ENCODE data around the gene CMC2.
A peak's percentile ranks its signal among the peaks of the same experiment; 100 is the strongest.

CMC2 gene
- total RNA-seq, result 16.3 to 59.8 (median 29.8) reads per million in 9 experiments

DNA sequence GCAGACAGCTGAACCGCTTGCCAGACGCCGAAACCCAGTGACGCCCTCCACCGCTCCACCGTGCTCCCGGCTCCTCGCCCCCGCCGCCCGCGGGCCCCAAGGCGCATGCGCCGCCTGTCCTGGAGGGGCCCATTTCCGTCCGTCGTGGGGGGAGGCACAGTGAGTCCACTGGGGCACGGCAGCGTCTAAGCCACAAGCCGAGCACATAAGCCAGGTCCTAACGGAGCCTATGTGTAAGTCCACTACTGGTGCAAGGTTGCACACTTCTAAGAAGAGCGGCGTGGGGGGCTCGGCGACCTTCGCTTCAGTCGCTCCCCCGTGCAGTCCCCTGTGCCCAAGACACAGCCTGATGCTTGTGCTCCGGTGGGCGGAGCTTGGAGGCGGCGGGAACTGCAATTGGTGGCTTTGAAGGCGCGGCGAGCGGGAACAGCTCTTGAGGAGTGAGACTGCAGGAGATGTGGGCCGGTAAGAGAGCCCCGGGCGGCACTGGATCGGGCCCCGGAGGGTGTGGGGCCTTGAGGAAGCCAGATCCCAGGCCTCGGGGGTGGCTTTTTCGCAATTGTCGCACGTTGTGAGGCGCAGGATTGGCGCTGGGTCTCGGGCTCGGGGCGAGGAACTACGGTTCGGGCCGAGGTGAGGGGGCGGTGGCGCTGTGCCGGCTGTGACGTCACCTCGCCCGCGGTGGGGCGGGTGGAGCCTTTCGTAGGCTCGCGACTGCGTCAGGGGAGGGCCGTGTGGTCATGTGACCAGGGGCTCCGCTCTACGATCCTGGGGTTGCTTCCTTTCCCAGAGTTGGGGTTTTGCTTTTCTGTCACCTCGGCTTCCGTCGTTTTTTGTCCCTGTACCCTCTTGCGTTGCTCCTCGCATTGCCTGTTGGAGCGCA lies at the start of gene CMC2, which contains the start of gene CENPN:
Gene CMC2 (minus strand): TSS at position 73 of the 883 bp plus-strand sequence. CDS start 9,491 bp downstream, outside the sequence.
Gene CENPN (plus strand): TSS at position 402 of the 883 bp plus-strand sequence. CDS start 4,726 bp downstream, outside the sequence.
- Mint-ChIP-seq H3K27ac (peak within 1 kb of the TSS; percentile 99), H3K9me3 (no peaks in the 10 kb centered on the region)
- peak; percentile 97 to 99 (median 97) for DNase-seq

DNA sequence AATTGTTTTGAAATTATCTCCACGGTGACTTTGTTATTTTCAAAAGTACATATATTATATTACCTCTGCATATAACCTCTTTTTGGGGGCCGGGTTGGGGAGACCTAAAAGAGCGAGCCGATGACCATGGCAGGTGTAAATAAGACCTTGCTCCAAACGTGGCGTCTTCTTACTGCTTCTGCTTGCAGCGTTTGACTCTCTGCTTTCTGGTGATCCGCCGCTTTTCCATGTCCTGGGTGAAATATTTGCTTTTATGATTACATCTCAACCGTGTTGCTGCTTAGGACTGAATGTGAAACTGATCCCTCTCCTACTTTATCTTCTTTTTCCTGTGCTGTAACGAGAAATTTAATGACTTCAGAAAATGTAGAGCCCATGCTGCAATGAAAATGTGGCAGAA lies 47.1 kb upstream of the CMC2 start:
- ATAC-seq (replicated peaks) (no peak), DNase-seq (no peak)
- H3K4me1 Mint-ChIP-seq (ENCODE audit: low read depth in 2 of 2), result no peaks in the 10 kb centered on the region
- H3K27me3 Mint-ChIP-seq, result peaks cover 0 to 5% of the 10 kb centered on the region in 2 donors
- peaks cover 4 to 14% of the 10 kb centered on the region in 2 donors for H3K9me3 Mint-ChIP-seq
- no peak overlapping the region for H3K27ac Mint-ChIP-seq
- H3K4me3 Mint-ChIP-seq, result no peak overlapping the region
- H3K36me3 Mint-ChIP-seq (ENCODE audit: insufficient read depth), result peaks cover 2% of the 10 kb centered on the region

More for the DNA sequence above, at the start of gene CMC2, which contains the start of gene CENPN:
- peak; percentile 76 for ATAC-seq (replicated peaks)
- Mint-ChIP-seq H3K27me3 (no peaks in the 10 kb centered on the region), H3K4me1 (ENCODE audit: low read depth in 2 of 2) (peaks cover 29 to 41% of the 10 kb centered on the region in 2 donors), H3K4me3 (peak within 1 kb of the TSS; percentile 90 to 91), H3K36me3 (ENCODE audit: insufficient read depth) (peaks cover 44% of the 10 kb centered on the region)

DNA sequence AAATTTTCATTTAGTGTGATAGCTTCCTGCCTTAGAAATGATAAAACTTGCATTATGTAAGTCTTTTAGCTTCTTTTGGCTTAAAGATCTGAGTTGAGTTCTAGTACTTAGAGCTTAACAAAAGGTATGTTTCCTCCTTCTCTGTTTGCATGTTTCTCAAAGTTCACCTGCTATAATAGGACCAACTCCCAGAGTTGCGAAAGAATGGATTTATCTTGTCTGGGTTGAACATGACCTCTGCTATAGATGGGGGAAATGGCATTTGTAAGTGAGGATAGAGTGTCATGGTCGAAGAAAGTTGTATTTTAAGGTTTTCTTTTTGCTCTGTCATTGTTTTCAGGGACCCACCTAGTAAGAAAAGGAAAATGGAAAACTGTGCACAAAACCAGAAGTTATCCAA lies 36.1 kb upstream of the CMC2 start:
- DNase-seq (no peak), ATAC-seq (replicated peaks) (no peak)
- no peaks in the 10 kb centered on the region for H3K27me3 Mint-ChIP-seq
- peaks cover 8 to 12% of the 10 kb centered on the region in 2 donors for H3K4me1 Mint-ChIP-seq (ENCODE audit: low read depth in 2 of 2)
- no peak overlapping the region for H3K4me3 Mint-ChIP-seq
- peaks cover 41% of the 10 kb centered on the region for H3K36me3 Mint-ChIP-seq (ENCODE audit: insufficient read depth)
- no peaks in the 10 kb centered on the region for H3K9me3 Mint-ChIP-seq
- H3K27ac Mint-ChIP-seq, result no peak overlapping the region

DNA sequence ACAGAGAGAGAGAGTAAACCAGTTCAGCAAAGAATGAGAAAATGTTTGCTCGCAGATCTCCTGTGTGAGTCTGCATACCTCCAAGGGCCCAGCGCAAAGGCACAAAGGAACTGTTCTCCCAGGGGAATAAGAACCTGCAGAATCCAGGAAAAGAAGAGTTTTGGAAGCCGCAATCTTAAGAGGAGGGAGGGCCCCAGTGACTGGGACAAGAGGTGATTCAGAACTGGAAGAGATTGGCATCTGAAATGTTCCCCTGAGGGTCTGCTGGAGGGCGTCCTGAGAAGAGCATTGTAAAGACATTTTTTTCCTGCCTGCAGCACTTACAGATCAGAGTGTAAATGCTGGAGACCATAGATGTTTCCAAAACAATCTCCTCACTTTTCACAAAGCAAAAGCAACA lies 35.0 kb upstream of the CMC2 start:
- Mint-ChIP-seq H3K36me3 (ENCODE audit: insufficient read depth) (peaks cover 41% of the 10 kb centered on the region), H3K27me3 (no peaks in the 10 kb centered on the region), H3K4me3 (no peak overlapping the region), H3K27ac (no peak overlapping the region), H3K4me1 (ENCODE audit: low read depth in 2 of 2) (peaks cover 19 to 20% of the 10 kb centered on the region in 2 donors), H3K9me3 (no peaks in the 10 kb centered on the region)
- no peak for DNase-seq
- no peak for ATAC-seq (replicated peaks)

DNA sequence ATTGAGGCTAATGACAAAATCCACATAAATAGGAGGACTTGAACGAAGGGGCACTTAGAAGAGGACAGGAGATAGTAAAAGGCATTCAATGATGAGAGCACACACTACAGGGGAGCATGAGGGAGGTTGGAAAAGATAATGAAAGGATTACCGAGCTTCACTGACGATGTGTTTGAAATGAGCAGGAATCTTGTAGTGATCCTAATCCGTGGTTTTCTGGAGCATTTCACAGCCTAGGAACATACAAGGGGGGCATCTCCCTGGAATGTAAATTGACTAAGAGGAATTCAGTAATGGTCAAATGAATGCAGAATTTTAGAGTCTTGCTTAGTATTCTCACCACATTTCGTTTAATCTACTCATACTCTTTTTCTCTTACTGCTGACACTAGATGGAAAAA lies 34.2 kb upstream of the CMC2 start:
- Mint-ChIP-seq H3K4me1 (ENCODE audit: low read depth in 2 of 2) (peaks cover 22 to 23% of the 10 kb centered on the region in 2 donors), H3K36me3 (ENCODE audit: insufficient read depth) (peaks cover 41% of the 10 kb centered on the region), H3K27ac (no peak overlapping the region), H3K4me3 (no peak overlapping the region), H3K27me3 (no peaks in the 10 kb centered on the region), H3K9me3 (no peaks in the 10 kb centered on the region)
- DNase-seq (no peak), ATAC-seq (replicated peaks) (no peak)

DNA sequence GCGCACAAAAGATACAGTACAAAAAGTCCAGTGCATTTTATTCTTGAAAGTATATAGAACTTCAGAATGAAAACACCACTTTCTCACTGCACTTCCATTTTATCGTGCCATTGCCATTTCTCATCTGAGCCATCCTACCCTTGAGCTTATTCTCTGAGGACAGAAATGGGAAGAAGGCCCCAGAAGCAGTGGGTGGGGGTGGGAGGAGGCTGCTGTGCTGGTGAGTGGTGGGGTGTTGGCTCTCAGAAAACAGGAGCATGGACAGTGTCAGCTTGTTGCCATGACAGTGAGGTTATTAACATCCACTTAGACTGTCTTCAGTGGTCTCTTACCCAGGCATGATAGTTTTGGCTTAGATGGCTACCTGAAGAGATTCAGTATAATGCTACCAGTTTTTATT lies 33.4 kb upstream of the CMC2 start:
- H3K36me3 Mint-ChIP-seq (ENCODE audit: insufficient read depth), result peaks cover 36% of the 10 kb centered on the region
- no peak for DNase-seq
- peaks cover 22 to 23% of the 10 kb centered on the region in 2 donors for H3K4me1 Mint-ChIP-seq (ENCODE audit: low read depth in 2 of 2)
- no peak overlapping the region for H3K27ac Mint-ChIP-seq
- no peak for ATAC-seq (replicated peaks)
- no peak overlapping the region for H3K4me3 Mint-ChIP-seq
- H3K27me3 Mint-ChIP-seq, result no peaks in the 10 kb centered on the region
- H3K9me3 Mint-ChIP-seq, result no peaks in the 10 kb centered on the region

DNA sequence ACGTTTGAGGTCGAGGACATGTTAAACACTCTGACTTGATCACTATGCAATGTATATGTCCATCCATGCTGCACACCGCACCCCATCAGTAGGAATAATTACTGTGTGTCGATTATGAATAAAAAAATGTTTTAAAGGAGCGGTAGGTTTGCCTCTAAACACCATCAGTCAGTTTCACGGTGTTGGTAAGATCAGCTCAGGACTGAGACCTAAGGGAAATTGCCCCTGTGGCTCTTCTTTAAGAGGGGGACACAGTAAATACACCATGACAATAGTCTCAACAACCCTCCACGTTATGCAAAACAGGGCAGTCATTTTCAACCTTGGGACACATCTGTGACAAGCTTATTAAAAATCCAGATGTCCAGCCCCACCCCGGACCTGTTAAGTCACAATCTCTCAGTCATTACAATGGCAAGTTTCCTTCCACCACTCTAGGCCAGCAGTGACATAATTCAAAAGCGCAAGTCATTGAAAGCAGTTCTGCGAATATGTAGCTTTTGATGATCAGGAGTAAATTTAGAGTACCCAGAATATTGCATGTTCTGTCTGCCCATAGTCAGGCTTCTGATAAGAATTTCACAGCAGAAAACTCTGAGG lies 30.2 kb upstream of the CMC2 start:
- Mint-ChIP-seq H3K27ac (peak overlapping the region in 1 of 2 donors; percentile 59), H3K4me3 (peak overlapping the region; percentile 78 to 80), H3K36me3 (ENCODE audit: insufficient read depth) (peaks cover 11% of the 10 kb centered on the region), H3K9me3 (no peaks in the 10 kb centered on the region), H3K27me3 (no peaks in the 10 kb centered on the region), H3K4me1 (ENCODE audit: low read depth in 2 of 2) (peaks cover 22 to 23% of the 10 kb centered on the region in 2 donors)
- ATAC-seq (replicated peaks) (no peak), DNase-seq (no peak)

GRCh38 chr16:81035975-81036750 lies 29.5 kb upstream of the CMC2 start:
- H3K4me3 Mint-ChIP-seq, result peak overlapping the region; percentile 78 to 80
- peak in 2 of 3 experiments; percentile 35 to 38 for DNase-seq
- peaks cover 22 to 23% of the 10 kb centered on the region in 2 donors for H3K4me1 Mint-ChIP-seq (ENCODE audit: low read depth in 2 of 2)
- no peaks in the 10 kb centered on the region for H3K9me3 Mint-ChIP-seq
- ATAC-seq (replicated peaks), result peak; percentile 67
- no peaks in the 10 kb centered on the region for H3K27me3 Mint-ChIP-seq
- peaks cover 4% of the 10 kb centered on the region for H3K36me3 Mint-ChIP-seq (ENCODE audit: insufficient read depth)
- H3K27ac Mint-ChIP-seq, result peak overlapping the region in 1 of 2 donors; percentile 59

GRCh38 chr16:81035398-81035974 lies 28.8 kb upstream of the CMC2 start, which contains the start of gene ATMIN:
Gene ATMIN, plus strand, starts transcription at chr16:81035842. Its CDS starts 29 bp downstream, at chr16:81035871.
- H3K4me1 Mint-ChIP-seq (ENCODE audit: low read depth in 2 of 2), result peaks cover 21 to 22% of the 10 kb centered on the region in 2 donors
- H3K36me3 Mint-ChIP-seq (ENCODE audit: insufficient read depth), result peaks cover 3% of the 10 kb centered on the region
- ATAC-seq (replicated peaks) (peak; percentile 95), DNase-seq (peak; percentile 83 to 90 (median 84))
- peak within 1 kb of the TSS in 1 of 2 donors; percentile 59 for H3K27ac Mint-ChIP-seq
- H3K27me3 Mint-ChIP-seq, result no peaks in the 10 kb centered on the region
- H3K4me3 Mint-ChIP-seq, result peak within 1 kb of the TSS; percentile 78 to 80
- H3K9me3 Mint-ChIP-seq, result no peaks in the 10 kb centered on the region

GRCh38 chr16:81029930-81030604 lies 23.4 kb upstream of the CMC2 start:
- Mint-ChIP-seq H3K36me3 (ENCODE audit: insufficient read depth) (no peaks in the 10 kb centered on the region), H3K4me1 (ENCODE audit: low read depth in 2 of 2) (no peaks in the 10 kb centered on the region), H3K27me3 (no peaks in the 10 kb centered on the region), H3K27ac (no peak overlapping the region), H3K9me3 (no peaks in the 10 kb centered on the region), H3K4me3 (no peak overlapping the region)
- ATAC-seq (replicated peaks) (no peak), DNase-seq (no peak)

DNA sequence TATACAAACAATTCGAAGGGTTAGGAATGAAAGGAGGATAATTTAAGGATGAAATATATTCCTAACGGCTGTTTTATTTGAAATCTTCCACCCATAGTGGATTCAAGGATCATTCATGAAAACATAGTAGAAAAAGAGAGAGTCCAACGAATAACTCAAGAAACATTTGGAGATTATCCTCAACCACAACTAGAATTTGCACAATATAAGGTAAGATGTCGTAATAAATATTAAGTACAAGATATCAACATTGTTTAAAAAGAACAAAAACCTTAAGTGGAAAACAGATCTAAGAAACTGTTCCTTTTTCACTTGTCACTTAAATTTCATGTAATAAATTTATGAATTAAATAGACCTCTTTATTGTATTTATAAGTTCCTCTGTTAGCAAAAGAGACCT lies 19.7 kb upstream of the CMC2 start:
- Mint-ChIP-seq H3K36me3 (ENCODE audit: insufficient read depth) (peaks cover 9% of the 10 kb centered on the region), H3K9me3 (no peaks in the 10 kb centered on the region), H3K27me3 (no peaks in the 10 kb centered on the region), H3K4me3 (no peak overlapping the region), H3K27ac (no peak overlapping the region), H3K4me1 (ENCODE audit: low read depth in 2 of 2) (no peaks in the 10 kb centered on the region)
- DNase-seq, result no peak
- ATAC-seq (replicated peaks), result no peak

DNA sequence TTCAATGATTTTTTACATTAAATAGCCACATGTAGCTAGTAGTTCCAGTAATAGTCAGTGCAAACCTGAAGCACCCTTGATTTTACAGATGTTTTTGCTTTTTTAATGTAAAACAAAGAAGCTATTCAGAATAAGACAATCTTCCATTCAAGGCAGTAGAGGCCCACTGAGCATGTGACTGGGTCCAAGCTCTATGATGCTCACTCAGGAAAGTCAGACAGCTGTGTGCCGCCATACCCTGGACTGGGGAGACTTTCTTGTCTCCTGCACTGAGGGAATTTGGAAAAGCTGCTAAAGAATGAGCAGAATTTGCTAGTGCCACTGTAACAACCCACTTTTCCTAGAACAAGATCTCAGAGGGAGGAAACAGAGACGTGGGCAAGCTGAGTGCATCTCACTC lies 11.8 kb upstream of the CMC2 start:
- H3K27ac Mint-ChIP-seq, result no peak overlapping the region
- DNase-seq (no peak), ATAC-seq (replicated peaks) (no peak)
- H3K36me3 Mint-ChIP-seq (ENCODE audit: insufficient read depth), result peaks cover 13% of the 10 kb centered on the region
- H3K4me1 Mint-ChIP-seq (ENCODE audit: low read depth in 2 of 2), result peaks cover 0 to 3% of the 10 kb centered on the region in 2 donors
- no peak overlapping the region for H3K4me3 Mint-ChIP-seq
- no peaks in the 10 kb centered on the region for H3K9me3 Mint-ChIP-seq
- no peaks in the 10 kb centered on the region for H3K27me3 Mint-ChIP-seq

Data from effector memory CD8-positive, alpha-beta T cell (primary cell).